Activated T-cell treated with anti-CD3 and anti-CD28 coated beads for 1 hour (primary cell): ENCODE results near the gene TMPRSS15.

ENCODE experiments used
- DNase-seq: peaks from one replicate; pipeline ENCODE4 v3.0.0-alpha.2; 2020; ENCODE audit warnings: low read depth

The TMPRSS15 gene

GRCh38 chr21:18349468-18349867 lies 54.1 kb downstream of the TMPRSS15 start:
- no peak for DNase-seq

GRCh38 chr21:18340387-18340942 lies 63.1 kb downstream of the TMPRSS15 start:
- no peak for DNase-seq

- no peak for DNase-seq
Observed at GRCh38 chr21:18335651-18336236, 67.8 kb downstream of the TMPRSS15 start.

- DNase-seq, result no peak
Observed at GRCh38 chr21:18334066-18334465, 69.5 kb downstream of the TMPRSS15 start.

GRCh38 chr21:18318156-18318555 lies 85.4 kb downstream of the TMPRSS15 start:
- DNase-seq, result no peak

GRCh38 chr21:18298228-18298627 lies 105.4 kb downstream of the TMPRSS15 start:
- DNase-seq, result no peak

- no peak for DNase-seq
Observed at GRCh38 chr21:18294100-18294499, 109.5 kb downstream of the TMPRSS15 start.

GRCh38 chr21:18289876-18290275 lies 113.7 kb downstream of the TMPRSS15 start:
- DNase-seq, result no peak

GRCh38 chr21:18285379-18285778 lies 118.2 kb downstream of the TMPRSS15 start:
- no peak for DNase-seq

GRCh38 chr21:18275781-18276180 lies 127.8 kb downstream of the TMPRSS15 start:
- DNase-seq, result no peak

GRCh38 chr21:18274370-18274769 lies 129.2 kb downstream of the TMPRSS15 start:
- DNase-seq, result no peak

GRCh38 chr21:18273400-18273799 lies 130.2 kb downstream of the TMPRSS15 start:
- no peak for DNase-seq

GRCh38 chr21:18269856-18270255 lies 133.7 kb downstream of the TMPRSS15 start:
- DNase-seq, result no peak

- no peak for DNase-seq
Observed at GRCh38 chr21:18268906-18269305, 134.7 kb downstream of the TMPRSS15 start.

- DNase-seq, result no peak
Observed at GRCh38 chr21:18267496-18267895, 136.1 kb downstream of the TMPRSS15 start.

GRCh38 chr21:18265944-18266343 lies 137.6 kb downstream of the TMPRSS15 start:
- no peak for DNase-seq

- DNase-seq, result no peak
Observed at GRCh38 chr21:18253799-18254198, 149.8 kb downstream of the TMPRSS15 start.

GRCh38 chr21:18253221-18253620 lies 150.4 kb downstream of the TMPRSS15 start:
- no peak for DNase-seq

- DNase-seq, result no peak
Observed at GRCh38 chr21:18252680-18253079, 150.9 kb downstream of the TMPRSS15 start.

GRCh38 chr21:18252256-18252655 lies 151.3 kb downstream of the TMPRSS15 start:
- DNase-seq, result no peak

GRCh38 chr21:18251065-18251464 lies 152.5 kb downstream of the TMPRSS15 start:
- DNase-seq, result no peak

- DNase-seq, result no peak
Observed at GRCh38 chr21:18249672-18250071, 153.9 kb downstream of the TMPRSS15 start.

- DNase-seq, result no peak
Observed at GRCh38 chr21:18248171-18248570, 155.4 kb downstream of the TMPRSS15 start.

GRCh38 chr21:18245464-18245967 lies 158.1 kb downstream of the TMPRSS15 start:
- no peak for DNase-seq
